HG03571 (cell line): ENCODE measurements around the gene SMPD3.

Source experiments
- ATAC-seq: cut with Tn5 transposase; IDR thresholded peaks from one replicate; pipeline ENCODE4 v1.9.1; 2021; ENCODE audit not compliant: unreplicated experiment

SMPD3 gene

GRCh38 chr16:68436581-68436980, 11.7 kb downstream of the SMPD3 start:
- no peak for ATAC-seq

- ATAC-seq, result no peak
These were observed 13.6 kb downstream of the SMPD3 start for GRCh38 chr16:68434624-68435210.

- no peak for ATAC-seq
These were observed 15.0 kb downstream of the SMPD3 start for GRCh38 chr16:68433316-68433715.

- ATAC-seq, result no peak
These were observed 15.6 kb downstream of the SMPD3 start for GRCh38 chr16:68432701-68433100.

GRCh38 chr16:68429076-68429854, 19.0 kb downstream of the SMPD3 start:
- ATAC-seq, result no peak

GRCh38 chr16:68427649-68428303, 20.5 kb downstream of the SMPD3 start:
- no peak for ATAC-seq

GRCh38 chr16:68426347-68426652, 22.0 kb downstream of the SMPD3 start:
- ATAC-seq, result no peak

- ATAC-seq, result no peak
These were observed 22.6 kb downstream of the SMPD3 start for GRCh38 chr16:68425498-68426346.

GRCh38 chr16:68423771-68424170, 24.5 kb downstream of the SMPD3 start:
- no peak for ATAC-seq

- ATAC-seq, result no peak
These were observed 25.8 kb downstream of the SMPD3 start for GRCh38 chr16:68422396-68422960.

- ATAC-seq, result no peak
These were observed 27.2 kb downstream of the SMPD3 start for GRCh38 chr16:68421076-68421475.

GRCh38 chr16:68420366-68420942, 27.9 kb downstream of the SMPD3 start:
- ATAC-seq, result no peak

GRCh38 chr16:68417711-68418301, 30.5 kb downstream of the SMPD3 start:
- peak; percentile 78 for ATAC-seq

GRCh38 chr16:68416057-68417046, 32.0 kb downstream of the SMPD3 start:
- no peak for ATAC-seq

GRCh38 chr16:68414581-68414980, 33.7 kb downstream of the SMPD3 start:
- no peak for ATAC-seq

GRCh38 chr16:68412061-68412460, 36.2 kb downstream of the SMPD3 start:
- ATAC-seq, result no peak

GRCh38 chr16:68411086-68411485, 37.2 kb downstream of the SMPD3 start:
- no peak for ATAC-seq

GRCh38 chr16:68408967-68409366, 39.3 kb downstream of the SMPD3 start:
- ATAC-seq, result no peak

GRCh38 chr16:68408428-68408827, 39.9 kb downstream of the SMPD3 start:
- no peak for ATAC-seq
